AG09309 (cell line): ENCODE results near the gene SLIT3.

Source experiments
- DNase-seq: peaks from one replicate; pipeline ENCODE4 v3.0.0-alpha.2; 2010; ENCODE audit warnings: low read depth
- H3K4me3 ChIP-seq: 2 replicates; pipeline ENCODE4 v1.5.1; 2011; ENCODE audit warnings: mild to moderate bottlenecking, low read depth, low read length, moderate library complexity; ENCODE audit not compliant: control insufficient read depth
- CTCF ChIP-seq: IDR thresholded peaks from 2 replicates; pipeline ENCODE4 v1.5.1; 2011; ENCODE audit warnings: mild to moderate bottlenecking, low read depth, low read length, inconsistent platforms; ENCODE audit not compliant: insufficient read depth, control insufficient read depth; ENCODE audit errors: missing control alignments

The SLIT3 gene

GRCh38 chr5:169339869-169340268 is 38.9 kb upstream of the SLIT3 start:
- no peak overlapping the region for H3K4me3 ChIP-seq
- TF ChIP-seq CTCF = no peak
- DNase-seq = no peak

- TF ChIP-seq CTCF = no peak
- no peak overlapping the region for H3K4me3 ChIP-seq
- no peak for DNase-seq
Observed at GRCh38 chr5:169336242-169336641, 35.3 kb upstream of the SLIT3 start.

DNA sequence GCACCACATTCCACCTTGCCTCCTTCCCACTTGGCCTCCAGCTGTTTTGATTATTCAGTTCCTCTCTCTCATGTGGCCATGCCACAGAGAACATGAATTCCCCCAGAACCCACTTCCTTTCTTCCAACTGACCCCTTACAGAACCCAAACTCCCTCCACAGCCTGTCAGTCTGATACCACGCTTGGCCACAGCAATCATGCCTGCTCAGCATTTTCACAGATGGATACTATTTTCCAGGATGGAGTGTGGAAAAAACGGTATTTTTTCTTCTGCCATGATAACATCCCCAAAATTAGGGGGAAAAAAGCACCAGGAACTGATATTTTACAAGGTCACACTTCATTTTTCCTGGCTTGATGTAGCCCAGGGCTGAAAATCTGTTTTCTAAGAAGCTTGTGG is 34.9 kb upstream of the SLIT3 start:
- DNase-seq = no peak
- no peak for TF ChIP-seq CTCF
- H3K4me3 ChIP-seq = no peak overlapping the region

GRCh38 chr5:169333518-169333917 is 32.6 kb upstream of the SLIT3 start:
- no peak overlapping the region for H3K4me3 ChIP-seq
- no peak for DNase-seq
- no peak for TF ChIP-seq CTCF

- H3K4me3 ChIP-seq = no peak overlapping the region
- no peak for DNase-seq
- TF ChIP-seq CTCF = peak; percentile 32
Observed at GRCh38 chr5:169331292-169331852, 30.4 kb upstream of the SLIT3 start.

GRCh38 chr5:169328401-169328800 is 27.5 kb upstream of the SLIT3 start:
- no peak for DNase-seq
- no peak for TF ChIP-seq CTCF

GRCh38 chr5:169325273-169325672 is 24.3 kb upstream of the SLIT3 start:
- TF ChIP-seq CTCF = no peak
- no peak for DNase-seq
- no peak overlapping the region for H3K4me3 ChIP-seq

More at GRCh38 chr5:169328401-169328800, 27.5 kb upstream of the SLIT3 start:
- H3K4me3 ChIP-seq = no peak overlapping the region
